ENCODE results near the gene IRGQ. TPM values are rescaled to one million over a fixed set of nuclear protein-coding genes. Genes with fewer than 3 reads are reported as not detected.
"Not testable (repeated sequence)": the region's sequence is repeated elsewhere in the genome, so short reads cannot be mapped to it uniquely, and the experiment has no call there.

Gene IRGQ
- total RNA-seq, 1 donor from 2014 or later: 26.1 TPM

GRCh38 chr19:43609872-43610271, 13.9 kb upstream of the IRGQ start:
- Histone ChIP-seq H3K4me1 (no peaks in the 10 kb centered on the region), H3K9me3 (replicated peaks) (no peaks in the 10 kb centered on the region), H3K27ac (replicated peaks) (no peak overlapping the region), H3K4me3 (no peak overlapping the region), H3K27me3 (ENCODE audit: low read depth) (no peaks in the 10 kb centered on the region), H3K36me3 (peaks cover 39% of the 10 kb centered on the region)
- TF ChIP-seq, protein P1, sequence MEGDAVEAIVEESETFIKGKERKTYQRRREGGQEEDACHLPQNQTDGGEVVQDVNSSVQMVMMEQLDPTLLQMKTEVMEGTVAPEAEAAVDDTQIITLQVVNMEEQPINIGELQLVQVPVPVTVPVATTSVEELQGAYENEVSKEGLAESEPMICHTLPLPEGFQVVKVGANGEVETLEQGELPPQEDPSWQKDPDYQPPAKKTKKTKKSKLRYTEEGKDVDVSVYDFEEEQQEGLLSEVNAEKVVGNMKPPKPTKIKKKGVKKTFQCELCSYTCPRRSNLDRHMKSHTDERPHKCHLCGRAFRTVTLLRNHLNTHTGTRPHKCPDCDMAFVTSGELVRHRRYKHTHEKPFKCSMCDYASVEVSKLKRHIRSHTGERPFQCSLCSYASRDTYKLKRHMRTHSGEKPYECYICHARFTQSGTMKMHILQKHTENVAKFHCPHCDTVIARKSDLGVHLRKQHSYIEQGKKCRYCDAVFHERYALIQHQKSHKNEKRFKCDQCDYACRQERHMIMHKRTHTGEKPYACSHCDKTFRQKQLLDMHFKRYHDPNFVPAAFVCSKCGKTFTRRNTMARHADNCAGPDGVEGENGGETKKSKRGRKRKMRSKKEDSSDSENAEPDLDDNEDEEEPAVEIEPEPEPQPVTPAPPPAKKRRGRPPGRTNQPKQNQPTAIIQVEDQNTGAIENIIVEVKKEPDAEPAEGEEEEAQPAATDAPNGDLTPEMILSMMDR (IDR thresholded peaks at IDR 0.05; ENCODE audit: borderline replicate concordance): no peak
- DNase-seq: no peak
- intact Hi-C loops (cut with micrococcal nuclease): no loop called here

GRCh38 chr19:43607238-43608205, 11.6 kb upstream of the IRGQ start:
- H3K9me3 ChIP-seq (replicated peaks): no peaks in the 10 kb centered on the region
- H3K36me3 ChIP-seq: peaks cover 23% of the 10 kb centered on the region
- no peak for DNase-seq
- no peaks in the 10 kb centered on the region for H3K4me1 ChIP-seq
- H3K27ac ChIP-seq (replicated peaks): no peak overlapping the region
- no peaks in the 10 kb centered on the region for H3K27me3 ChIP-seq (ENCODE audit: low read depth)
- H3K4me3 ChIP-seq: no peak overlapping the region
- intact Hi-C loops (cut with micrococcal nuclease): no loop called here
- TF ChIP-seq, protein P1 (IDR thresholded peaks at IDR 0.05; ENCODE audit: borderline replicate concordance): no peak

GRCh38 chr19:43606569-43607229, 10.8 kb upstream of the IRGQ start:
- no peak for DNase-seq
- H3K36me3 ChIP-seq: peaks cover 19% of the 10 kb centered on the region
- TF ChIP-seq, protein P1 (IDR thresholded peaks at IDR 0.05; ENCODE audit: borderline replicate concordance): no peak
- no peak overlapping the region for H3K27ac ChIP-seq (replicated peaks)
- H3K4me1 ChIP-seq: peaks cover 4% of the 10 kb centered on the region
- no peaks in the 10 kb centered on the region for H3K9me3 ChIP-seq (replicated peaks)
- no peaks in the 10 kb centered on the region for H3K27me3 ChIP-seq (ENCODE audit: low read depth)
- H3K4me3 ChIP-seq: no peak overlapping the region
- intact Hi-C loops (cut with micrococcal nuclease): no loop called here

DNA sequence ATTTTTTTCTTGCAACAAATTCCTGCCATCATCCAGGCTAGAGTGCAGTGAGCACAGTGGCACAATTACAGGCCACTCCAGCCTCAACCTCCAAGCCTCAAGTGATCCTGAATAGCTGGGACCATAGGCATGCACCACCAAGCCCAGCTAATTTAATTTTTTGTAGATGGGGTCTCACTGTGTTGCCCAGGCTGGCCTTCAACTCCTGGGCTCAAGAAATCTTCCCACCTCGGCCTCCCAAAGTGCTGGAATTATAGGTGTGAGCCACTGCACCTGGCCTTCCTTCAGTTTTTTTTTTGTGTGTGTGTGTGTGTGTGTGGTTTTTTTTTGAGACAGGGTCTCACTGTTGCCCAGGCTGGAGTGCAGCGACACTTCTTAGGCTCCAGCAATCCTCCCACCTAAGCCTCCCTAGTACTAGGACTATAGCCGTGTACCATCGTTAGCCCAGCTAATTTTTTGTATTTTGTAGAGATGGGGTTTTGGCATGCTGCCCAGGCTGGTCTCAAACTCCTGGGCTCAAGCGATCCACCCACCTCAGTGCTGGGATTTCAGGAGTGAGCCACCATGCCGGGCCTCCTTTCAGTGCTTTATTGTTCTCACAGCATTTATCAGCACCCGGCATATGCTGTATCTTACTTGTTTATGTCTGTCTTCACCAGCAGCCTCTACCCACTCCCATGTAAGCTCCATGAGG, 10.1 kb upstream of the IRGQ start:
- Histone ChIP-seq H3K27me3 (ENCODE audit: low read depth) (no peaks in the 10 kb centered on the region), H3K9me3 (replicated peaks) (no peaks in the 10 kb centered on the region), H3K4me3 (no peak overlapping the region), H3K36me3 (peaks cover 22% of the 10 kb centered on the region), H3K27ac (replicated peaks) (no peak overlapping the region), H3K4me1 (peaks cover 11% of the 10 kb centered on the region)
- intact Hi-C loops (cut with micrococcal nuclease): no loop called here
- TF ChIP-seq, protein P1 (IDR thresholded peaks at IDR 0.05; ENCODE audit: borderline replicate concordance): no peak
- no peak for DNase-seq

DNA sequence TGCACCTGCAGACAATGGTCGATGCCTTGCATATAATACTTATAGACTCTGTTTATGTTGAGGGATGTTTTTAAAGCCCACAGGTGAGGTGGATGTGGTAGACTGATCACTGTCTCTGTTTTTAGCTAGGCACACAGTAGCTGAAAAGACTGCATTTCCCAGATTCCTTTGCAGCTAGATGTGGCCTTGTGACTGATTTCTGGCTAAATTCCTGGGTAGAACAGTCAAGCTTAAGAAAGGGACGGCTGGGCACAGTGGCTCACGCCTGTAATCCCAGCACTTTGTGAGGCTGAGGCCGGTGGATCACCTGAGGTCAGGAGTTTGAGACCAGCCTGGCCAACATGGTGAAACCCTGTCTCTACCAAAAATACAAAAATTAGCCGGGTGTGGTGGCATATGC, 4.4 kb upstream of the IRGQ start:
- H3K4me3 ChIP-seq; intact Hi-C loops (cut with micrococcal nuclease); H3K9me3 ChIP-seq (replicated peaks): not testable (repeated sequence)

More for the DNA sequence above, 4.4 kb upstream of the IRGQ start:
- not testable (repeated sequence) for H3K27me3 ChIP-seq (ENCODE audit: low read depth); H3K27ac ChIP-seq (replicated peaks); DNase-seq
- Histone ChIP-seq H3K36me3 (peaks cover 30% of the 10 kb centered on the region), H3K4me1 (peaks cover 36% of the 10 kb centered on the region)
